IgD-negative memory B cell (primary cell): ENCODE measurements around the gene SAMD4A. TPM values are rescaled to one million over a fixed set of nuclear protein-coding genes. Genes with fewer than 3 reads are reported as not detected.

Experiments used
- H3K27ac Mint-ChIP-seq, 3 donors: one replicate each; pipeline ENCODE4 v1.8.0; 2020 to 2022; ENCODE audit warnings: mild to moderate bottlenecking in 3 of 3, mixed read lengths in 3 of 3, moderate library complexity in 1 of 3
- H3K27me3 Mint-ChIP-seq: one replicate; pipeline ENCODE4 v1.8.0; 2021; ENCODE audit warnings: mixed read lengths
- H3K36me3 Mint-ChIP-seq: one replicate; pipeline ENCODE4 v1.8.0; 2020; ENCODE audit warnings: mild to moderate bottlenecking, mixed read lengths
- H3K4me1 Mint-ChIP-seq, 3 donors: one replicate each; pipeline ENCODE4 v1.8.0; 2020 to 2022; ENCODE audit warnings: mixed read lengths in 3 of 3, mild to moderate bottlenecking in 1 of 3
- H3K4me3 Mint-ChIP-seq, 4 donors: one replicate each; pipeline ENCODE4 v1.8.0; 2020 to 2022; ENCODE audit warnings: mild to moderate bottlenecking in 4 of 4, mixed read lengths in 4 of 4, moderate library complexity in 3 of 4
- H3K9me3 Mint-ChIP-seq, 3 donors: one replicate each; pipeline ENCODE4 v1.8.0; 2020 to 2021; ENCODE audit warnings: mixed read lengths in 3 of 3, mild to moderate bottlenecking in 1 of 3
- polyA plus RNA-seq: library from polyadenylated mRNA; unstranded; fragments of 300-500 nt; fragmentation: Illumina TruSeq; gene quantifications from one replicate; pipeline ENCODE4 v1.2.3, GENCODE V29; 2021

Gene SAMD4A
- polyA plus RNA-seq, 1 donor from 2014 or later = 5.8 TPM

- H3K36me3 Mint-ChIP-seq = no peaks in the 10 kb centered on the region
- no peak overlapping the region for H3K4me3 Mint-ChIP-seq
- no peaks in the 10 kb centered on the region for H3K9me3 Mint-ChIP-seq
- H3K27me3 Mint-ChIP-seq = no peaks in the 10 kb centered on the region
- peaks cover 0 to 6% (median 0%) of the 10 kb centered on the region in 3 donors for H3K4me1 Mint-ChIP-seq
- H3K27ac Mint-ChIP-seq = no peak overlapping the region
Observed at GRCh38 chr14:54642801-54643695, 76.1 kb downstream of the SAMD4A start.

- H3K27ac Mint-ChIP-seq = no peak overlapping the region
- no peaks in the 10 kb centered on the region for H3K9me3 Mint-ChIP-seq
- no peak overlapping the region for H3K4me3 Mint-ChIP-seq
- H3K27me3 Mint-ChIP-seq = no peaks in the 10 kb centered on the region
- H3K36me3 Mint-ChIP-seq = no peaks in the 10 kb centered on the region
- H3K4me1 Mint-ChIP-seq = peaks cover 0 to 6% (median 0%) of the 10 kb centered on the region in 3 donors
Observed at GRCh38 chr14:54643696-54644176, 76.8 kb downstream of the SAMD4A start.

- Mint-ChIP-seq H3K36me3 (no peaks in the 10 kb centered on the region), H3K27ac (no peak overlapping the region), H3K27me3 (no peaks in the 10 kb centered on the region), H3K9me3 (no peaks in the 10 kb centered on the region), H3K4me1 (peaks cover 0 to 7% (median 0%) of the 10 kb centered on the region in 3 donors), H3K4me3 (no peak overlapping the region)
Observed at GRCh38 chr14:54645639-54646038, 78.7 kb downstream of the SAMD4A start.

GRCh38 chr14:54646626-54647025 is 79.7 kb downstream of the SAMD4A start:
- Mint-ChIP-seq H3K27ac (no peak overlapping the region), H3K4me3 (no peak overlapping the region), H3K36me3 (no peaks in the 10 kb centered on the region), H3K9me3 (no peaks in the 10 kb centered on the region), H3K27me3 (no peaks in the 10 kb centered on the region), H3K4me1 (peaks cover 0 to 8% (median under 1%) of the 10 kb centered on the region in 3 donors)

- no peaks in the 10 kb centered on the region for H3K9me3 Mint-ChIP-seq
- H3K27me3 Mint-ChIP-seq = no peaks in the 10 kb centered on the region
- no peak overlapping the region for H3K4me3 Mint-ChIP-seq
- H3K27ac Mint-ChIP-seq = no peak overlapping the region
- H3K36me3 Mint-ChIP-seq = no peaks in the 10 kb centered on the region
- H3K4me1 Mint-ChIP-seq = peaks cover 0 to 5% (median 5%) of the 10 kb centered on the region in 3 donors
Observed at GRCh38 chr14:54647378-54647777, 80.5 kb downstream of the SAMD4A start.

GRCh38 chr14:54649056-54649455 is 82.1 kb downstream of the SAMD4A start:
- Mint-ChIP-seq H3K4me1 (peaks cover 0 to 5% (median 3%) of the 10 kb centered on the region in 3 donors), H3K27ac (no peak overlapping the region), H3K9me3 (no peaks in the 10 kb centered on the region), H3K27me3 (no peaks in the 10 kb centered on the region), H3K36me3 (peaks cover 3% of the 10 kb centered on the region), H3K4me3 (no peak overlapping the region)

GRCh38 chr14:54650331-54650958 is 83.5 kb downstream of the SAMD4A start:
- no peaks in the 10 kb centered on the region for H3K27me3 Mint-ChIP-seq
- peaks cover 3% of the 10 kb centered on the region for H3K36me3 Mint-ChIP-seq
- peaks cover 0 to 5% (median 3%) of the 10 kb centered on the region in 3 donors for H3K4me1 Mint-ChIP-seq
- H3K27ac Mint-ChIP-seq = no peak overlapping the region
- no peak overlapping the region for H3K4me3 Mint-ChIP-seq
- no peaks in the 10 kb centered on the region for H3K9me3 Mint-ChIP-seq

GRCh38 chr14:54650959-54651351 is 84.0 kb downstream of the SAMD4A start:
- Mint-ChIP-seq H3K4me1 (peaks cover 0 to 5% (median 3%) of the 10 kb centered on the region in 3 donors), H3K9me3 (no peaks in the 10 kb centered on the region)

GRCh38 chr14:54651649-54652048 is 84.7 kb downstream of the SAMD4A start:
- H3K4me1 Mint-ChIP-seq = peaks cover 0 to 5% (median 3%) of the 10 kb centered on the region in 3 donors
- no peak overlapping the region for H3K4me3 Mint-ChIP-seq
- H3K9me3 Mint-ChIP-seq = no peaks in the 10 kb centered on the region
- no peak overlapping the region for H3K27ac Mint-ChIP-seq
- H3K27me3 Mint-ChIP-seq = no peaks in the 10 kb centered on the region
- peaks cover 6% of the 10 kb centered on the region for H3K36me3 Mint-ChIP-seq

More at GRCh38 chr14:54650959-54651351, 84.0 kb downstream of the SAMD4A start:
- no peak overlapping the region for H3K4me3 Mint-ChIP-seq
- H3K36me3 Mint-ChIP-seq = peaks cover 3% of the 10 kb centered on the region
- no peaks in the 10 kb centered on the region for H3K27me3 Mint-ChIP-seq
- H3K27ac Mint-ChIP-seq = no peak overlapping the region

GRCh38 chr14:54652188-54652587 is 85.3 kb downstream of the SAMD4A start:
- no peaks in the 10 kb centered on the region for H3K27me3 Mint-ChIP-seq
- H3K27ac Mint-ChIP-seq = no peak overlapping the region
- H3K4me3 Mint-ChIP-seq = no peak overlapping the region
- no peaks in the 10 kb centered on the region for H3K9me3 Mint-ChIP-seq
- peaks cover 0 to 5% (median 3%) of the 10 kb centered on the region in 3 donors for H3K4me1 Mint-ChIP-seq
- H3K36me3 Mint-ChIP-seq = peaks cover 6% of the 10 kb centered on the region

GRCh38 chr14:54652605-54653052 is 85.7 kb downstream of the SAMD4A start:
- Mint-ChIP-seq H3K36me3 (peaks cover 6% of the 10 kb centered on the region), H3K4me3 (no peak overlapping the region), H3K27ac (no peak overlapping the region), H3K4me1 (peaks cover 0 to 5% (median 3%) of the 10 kb centered on the region in 3 donors), H3K27me3 (no peaks in the 10 kb centered on the region), H3K9me3 (no peaks in the 10 kb centered on the region)

- H3K4me3 Mint-ChIP-seq = no peak overlapping the region
- no peak overlapping the region for H3K27ac Mint-ChIP-seq
- H3K27me3 Mint-ChIP-seq = no peaks in the 10 kb centered on the region
- no peaks in the 10 kb centered on the region for H3K9me3 Mint-ChIP-seq
- peaks cover 6% of the 10 kb centered on the region for H3K36me3 Mint-ChIP-seq
- peaks cover 0 to 5% (median 3%) of the 10 kb centered on the region in 3 donors for H3K4me1 Mint-ChIP-seq
Observed at GRCh38 chr14:54653712-54654469, 87.0 kb downstream of the SAMD4A start.

GRCh38 chr14:54654605-54655004 is 87.7 kb downstream of the SAMD4A start:
- Mint-ChIP-seq H3K4me3 (no peak overlapping the region), H3K27me3 (no peaks in the 10 kb centered on the region), H3K36me3 (peaks cover 6% of the 10 kb centered on the region), H3K9me3 (no peaks in the 10 kb centered on the region), H3K4me1 (peaks cover 0 to 6% (median 5%) of the 10 kb centered on the region in 3 donors), H3K27ac (no peak overlapping the region)

GRCh38 chr14:54658836-54659235 is 91.9 kb downstream of the SAMD4A start:
- peaks cover 4% of the 10 kb centered on the region for H3K36me3 Mint-ChIP-seq
- H3K9me3 Mint-ChIP-seq = no peaks in the 10 kb centered on the region
- H3K4me3 Mint-ChIP-seq = no peak overlapping the region
- H3K27me3 Mint-ChIP-seq = no peaks in the 10 kb centered on the region
- no peak overlapping the region for H3K27ac Mint-ChIP-seq
- H3K4me1 Mint-ChIP-seq = peaks cover 4 to 7% (median 6%) of the 10 kb centered on the region in 3 donors

GRCh38 chr14:54659365-54659764 is 92.4 kb downstream of the SAMD4A start:
- Mint-ChIP-seq H3K36me3 (peaks cover 3% of the 10 kb centered on the region), H3K9me3 (no peaks in the 10 kb centered on the region), H3K27me3 (no peaks in the 10 kb centered on the region), H3K4me3 (no peak overlapping the region), H3K27ac (no peak overlapping the region), H3K4me1 (peaks cover 5 to 9% (median 8%) of the 10 kb centered on the region in 3 donors)
